Measurements from ENCODE around the gene SHFL.

The SHFL gene

DNA sequence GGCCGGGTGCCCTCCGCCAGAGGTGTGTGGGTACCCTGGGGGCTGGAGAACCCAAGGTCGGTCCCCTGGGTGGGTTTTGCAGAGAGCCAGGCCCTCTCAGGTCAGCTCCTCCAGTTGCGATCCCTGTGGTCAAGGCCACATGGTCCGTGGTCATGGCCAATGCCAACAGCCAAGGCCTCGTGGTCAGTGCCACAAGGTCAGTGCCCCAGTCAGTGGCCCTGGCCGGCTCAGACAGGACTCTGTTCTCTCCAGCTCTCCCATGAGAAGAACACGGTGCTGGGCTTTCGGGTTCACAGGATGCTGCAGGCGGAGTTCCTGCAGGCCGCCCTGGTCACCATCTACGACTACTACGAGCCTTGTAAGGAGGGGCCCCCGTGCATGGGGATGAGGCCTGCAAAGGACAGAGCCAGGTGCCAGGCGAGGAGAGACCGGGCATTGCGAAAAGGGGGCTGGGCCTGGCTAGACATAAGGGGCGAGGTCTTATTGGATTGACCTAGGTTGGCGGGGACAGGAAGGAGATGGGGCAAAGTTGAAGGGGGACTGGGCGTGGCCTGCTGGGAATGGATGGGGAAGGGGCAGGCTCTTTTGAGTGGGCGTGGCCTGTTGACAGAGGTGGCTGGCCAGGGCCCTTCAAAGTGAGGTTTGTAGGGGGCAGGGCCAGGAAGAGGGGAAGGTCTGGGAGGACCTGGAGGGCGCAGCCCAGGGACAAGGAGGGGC is 15.2 kb upstream of the SHFL start:
- no peaks in the 10 kb centered on the region for H3K36me3 Mint-ChIP-seq (ENCODE audit: insufficient read depth)
- DNase-seq = no peak

GRCh38 chr19:10074153-10074552 is 12.0 kb upstream of the SHFL start:
- Mint-ChIP-seq H3K27ac (peak overlapping the region in 1 of 2 donors; percentile 25), H3K36me3 (ENCODE audit: insufficient read depth) (no peaks in the 10 kb centered on the region), H3K27me3 (peaks cover 0 to 5% of the 10 kb centered on the region in 2 donors), H3K4me3 (no peak overlapping the region), H3K4me1 (ENCODE audit: low read depth in 2 of 2) (no peaks in the 10 kb centered on the region), H3K9me3 (no peaks in the 10 kb centered on the region)
- DNase-seq = peak; percentile 42 to 52 (median 45)
- ATAC-seq (replicated peaks) = peak; percentile 85

More for the DNA sequence above, 15.2 kb upstream of the SHFL start:
- ATAC-seq (replicated peaks) = no peak
- Mint-ChIP-seq H3K27me3 (peaks cover 0 to 2% of the 10 kb centered on the region in 2 donors), H3K4me3 (no peak overlapping the region), H3K27ac (no peak overlapping the region), H3K9me3 (no peaks in the 10 kb centered on the region), H3K4me1 (ENCODE audit: low read depth in 2 of 2) (peaks cover 9 to 10% of the 10 kb centered on the region in 2 donors)

DNA sequence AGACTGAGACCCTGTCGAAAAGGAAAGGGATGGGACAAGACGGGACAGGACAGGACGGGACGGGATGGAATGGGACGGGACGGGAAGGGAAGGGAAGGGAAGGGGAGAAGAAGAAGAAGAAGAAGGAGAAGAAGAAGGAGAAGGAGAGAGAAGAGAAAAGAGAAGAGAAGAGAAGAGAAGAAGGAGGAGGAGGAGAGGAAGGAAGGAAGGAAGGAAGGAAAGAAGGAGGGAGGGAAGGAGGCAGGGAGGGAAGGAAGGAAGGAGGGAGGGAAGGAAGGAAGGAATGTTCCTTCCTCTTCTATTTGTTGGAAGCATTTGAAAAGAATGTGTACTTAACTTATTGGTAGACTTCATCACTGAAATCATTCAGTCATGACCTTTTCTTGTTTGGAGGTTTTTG is 9.6 kb upstream of the SHFL start:
- Mint-ChIP-seq H3K27me3 (peaks cover 0 to 5% of the 10 kb centered on the region in 2 donors), H3K36me3 (ENCODE audit: insufficient read depth) (no peaks in the 10 kb centered on the region), H3K4me3 (no peak overlapping the region), H3K9me3 (no peaks in the 10 kb centered on the region), H3K4me1 (ENCODE audit: low read depth in 2 of 2) (no peaks in the 10 kb centered on the region), H3K27ac (no peak overlapping the region)
- DNase-seq (no peak), ATAC-seq (replicated peaks) (no peak)

- no peak overlapping the region for H3K27ac Mint-ChIP-seq
- ATAC-seq (replicated peaks) (no peak), DNase-seq (no peak)
- no peaks in the 10 kb centered on the region for H3K9me3 Mint-ChIP-seq
- H3K27me3 Mint-ChIP-seq = peaks cover 0 to 5% of the 10 kb centered on the region in 2 donors
- H3K4me3 Mint-ChIP-seq = no peak overlapping the region
- peaks cover 0 to 1% of the 10 kb centered on the region in 2 donors for H3K4me1 Mint-ChIP-seq (ENCODE audit: low read depth in 2 of 2)
- H3K36me3 Mint-ChIP-seq (ENCODE audit: insufficient read depth) = no peaks in the 10 kb centered on the region
Observed at GRCh38 chr19:10078329-10078728, 7.8 kb upstream of the SHFL start.

GRCh38 chr19:10079031-10079453 is 7.1 kb upstream of the SHFL start:
- DNase-seq = no peak
- Mint-ChIP-seq H3K36me3 (ENCODE audit: insufficient read depth) (no peaks in the 10 kb centered on the region), H3K4me1 (ENCODE audit: low read depth in 2 of 2) (peaks cover 0 to 1% of the 10 kb centered on the region in 2 donors), H3K4me3 (no peak overlapping the region), H3K27ac (no peak overlapping the region), H3K9me3 (no peaks in the 10 kb centered on the region), H3K27me3 (peaks cover 0 to 5% of the 10 kb centered on the region in 2 donors)
- no peak for ATAC-seq (replicated peaks)

GRCh38 chr19:10083911-10084310 is 2.2 kb upstream of the SHFL start:
- no peak overlapping the region for H3K4me3 Mint-ChIP-seq
- ATAC-seq (replicated peaks) = no peak
- no peaks in the 10 kb centered on the region for H3K27me3 Mint-ChIP-seq
- H3K36me3 Mint-ChIP-seq (ENCODE audit: insufficient read depth) = peaks cover 14% of the 10 kb centered on the region
- DNase-seq = no peak
- H3K27ac Mint-ChIP-seq = no peak overlapping the region
- no peaks in the 10 kb centered on the region for H3K9me3 Mint-ChIP-seq
- peaks cover 10 to 12% of the 10 kb centered on the region in 2 donors for H3K4me1 Mint-ChIP-seq (ENCODE audit: low read depth in 2 of 2)

- DNase-seq = no peak
- Mint-ChIP-seq H3K4me1 (ENCODE audit: low read depth in 2 of 2) (peaks cover 10 to 12% of the 10 kb centered on the region in 2 donors), H3K36me3 (ENCODE audit: insufficient read depth) (peaks cover 17% of the 10 kb centered on the region), H3K9me3 (no peaks in the 10 kb centered on the region), H3K27ac (peak overlapping the region in 1 of 2 donors; percentile 19), H3K27me3 (no peaks in the 10 kb centered on the region), H3K4me3 (peak overlapping the region; percentile 84 to 90)
- ATAC-seq (replicated peaks) = no peak
Observed at GRCh38 chr19:10084803-10085202, 1.3 kb upstream of the SHFL start.

- DNase-seq (no peak), ATAC-seq (replicated peaks) (no peak)
- no peaks in the 10 kb centered on the region for H3K9me3 Mint-ChIP-seq
- H3K4me1 Mint-ChIP-seq (ENCODE audit: low read depth in 2 of 2) = peaks cover 14 to 15% of the 10 kb centered on the region in 2 donors
- peak overlapping the region; percentile 49 to 85 for H3K27ac Mint-ChIP-seq
- H3K27me3 Mint-ChIP-seq = no peaks in the 10 kb centered on the region
- H3K36me3 Mint-ChIP-seq (ENCODE audit: insufficient read depth) = peaks cover 25% of the 10 kb centered on the region
- H3K4me3 Mint-ChIP-seq = peak overlapping the region; percentile 84 to 90
Observed at GRCh38 chr19:10086591-10087192, 575 bp downstream of the SHFL start.

DNA sequence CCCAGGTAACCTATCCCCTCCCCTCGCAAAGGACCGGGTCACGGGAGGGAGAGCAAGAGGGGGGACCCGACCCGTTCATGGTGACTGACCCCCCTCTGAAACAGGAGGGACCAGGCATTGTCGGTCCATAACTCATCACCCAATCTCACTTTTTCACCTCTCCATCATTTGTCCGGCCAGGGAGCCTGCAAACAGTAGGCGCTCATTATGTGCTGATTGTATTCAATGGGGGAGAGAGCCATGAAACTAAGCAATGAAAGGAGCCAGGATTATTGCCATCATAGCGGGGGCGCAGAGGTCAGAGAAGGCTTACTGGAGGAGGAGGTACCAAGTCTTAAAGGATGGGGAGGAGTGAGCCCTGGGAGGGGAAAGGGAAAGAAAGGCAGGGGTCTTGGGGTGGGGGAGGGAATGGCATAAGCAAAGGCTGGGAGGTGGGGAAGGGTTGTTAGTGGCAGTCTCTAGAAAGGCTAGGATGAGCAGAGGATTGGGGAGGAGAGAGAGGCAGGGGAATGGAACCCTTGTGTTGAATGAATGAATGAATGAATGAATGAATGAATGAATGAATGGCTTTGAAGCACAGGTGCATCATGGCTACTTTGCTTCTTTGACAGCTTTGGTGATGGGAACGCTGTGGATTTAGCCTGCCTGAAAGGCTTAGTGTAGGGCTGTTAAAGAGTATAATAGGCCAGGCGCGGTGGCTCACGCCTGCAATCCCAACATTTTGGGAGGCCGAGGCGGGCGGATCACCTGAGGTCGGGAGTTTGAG is 1.4 kb downstream of the SHFL start:
- H3K4me1 Mint-ChIP-seq (ENCODE audit: low read depth in 2 of 2) = peaks cover 18 to 20% of the 10 kb centered on the region in 2 donors

GRCh38 chr19:10088949-10089554 is 2.9 kb downstream of the SHFL start:
- ATAC-seq (replicated peaks) (no peak), DNase-seq (no peak)
- H3K36me3 Mint-ChIP-seq (ENCODE audit: insufficient read depth) = peaks cover 28% of the 10 kb centered on the region
- H3K27me3 Mint-ChIP-seq = no peaks in the 10 kb centered on the region
- H3K9me3 Mint-ChIP-seq = no peaks in the 10 kb centered on the region
- peak overlapping the region in 1 of 2 donors; percentile 49 for H3K27ac Mint-ChIP-seq
- no peak overlapping the region for H3K4me3 Mint-ChIP-seq
- H3K4me1 Mint-ChIP-seq (ENCODE audit: low read depth in 2 of 2) = peaks cover 18 to 20% of the 10 kb centered on the region in 2 donors

More for the DNA sequence above, 1.4 kb downstream of the SHFL start:
- no peak for DNase-seq
- H3K4me3 Mint-ChIP-seq = peak overlapping the region; percentile 84 to 90
- peak overlapping the region; percentile 49 to 85 for H3K27ac Mint-ChIP-seq
- no peaks in the 10 kb centered on the region for H3K27me3 Mint-ChIP-seq
- no peaks in the 10 kb centered on the region for H3K9me3 Mint-ChIP-seq
- no peak for ATAC-seq (replicated peaks)
- peaks cover 28% of the 10 kb centered on the region for H3K36me3 Mint-ChIP-seq (ENCODE audit: insufficient read depth)

DNA sequence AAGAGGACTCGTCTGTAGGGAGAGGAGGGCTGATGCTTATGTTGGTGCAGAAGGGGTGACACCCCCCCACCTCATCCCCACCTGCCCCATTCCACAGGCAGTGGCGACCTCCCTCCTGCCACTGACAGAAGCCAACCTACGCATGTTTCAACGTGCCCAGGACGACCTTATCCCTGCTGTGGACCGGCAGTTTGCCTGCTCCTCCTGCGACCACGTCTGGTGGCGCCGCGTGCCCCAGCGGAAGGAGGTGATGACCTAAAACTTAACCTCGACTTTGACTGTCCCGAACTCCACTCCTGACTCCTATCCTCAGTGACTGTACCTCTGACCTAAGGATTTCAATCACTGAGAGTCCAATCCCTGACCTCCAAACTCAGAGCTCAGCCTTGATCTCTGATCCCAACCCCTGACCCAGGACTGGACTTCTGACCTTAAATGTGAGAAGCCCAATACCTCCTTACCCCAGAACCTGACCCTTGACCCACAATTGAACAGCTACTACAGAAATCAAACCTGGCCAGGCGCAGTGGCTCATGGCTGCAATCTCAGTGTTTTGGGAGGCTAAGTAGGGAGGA is 3.8 kb downstream of the SHFL start:
- Mint-ChIP-seq H3K27me3 (no peaks in the 10 kb centered on the region), H3K9me3 (no peaks in the 10 kb centered on the region), H3K36me3 (ENCODE audit: insufficient read depth) (peaks cover 28% of the 10 kb centered on the region), H3K4me3 (no peak overlapping the region), H3K27ac (peak overlapping the region in 1 of 2 donors; percentile 49), H3K4me1 (ENCODE audit: low read depth in 2 of 2) (peaks cover 18 to 20% of the 10 kb centered on the region in 2 donors)
- ATAC-seq (replicated peaks) (no peak), DNase-seq (no peak)

GRCh38 chr19:10091370-10091687 is 5.2 kb downstream of the SHFL start:
- H3K4me3 Mint-ChIP-seq = peak overlapping the region in 1 of 2 donors; percentile 28
- DNase-seq (no peak), ATAC-seq (replicated peaks) (no peak)
- peak overlapping the region in 1 of 2 donors; percentile 86 for H3K27ac Mint-ChIP-seq
- H3K27me3 Mint-ChIP-seq = no peaks in the 10 kb centered on the region
- H3K36me3 Mint-ChIP-seq (ENCODE audit: insufficient read depth) = peaks cover 36% of the 10 kb centered on the region
- H3K9me3 Mint-ChIP-seq = no peaks in the 10 kb centered on the region
- peaks cover 16 to 20% of the 10 kb centered on the region in 2 donors for H3K4me1 Mint-ChIP-seq (ENCODE audit: low read depth in 2 of 2)
